ENCODE measurements around the gene RNF180.

The RNF180 gene

DNA sequence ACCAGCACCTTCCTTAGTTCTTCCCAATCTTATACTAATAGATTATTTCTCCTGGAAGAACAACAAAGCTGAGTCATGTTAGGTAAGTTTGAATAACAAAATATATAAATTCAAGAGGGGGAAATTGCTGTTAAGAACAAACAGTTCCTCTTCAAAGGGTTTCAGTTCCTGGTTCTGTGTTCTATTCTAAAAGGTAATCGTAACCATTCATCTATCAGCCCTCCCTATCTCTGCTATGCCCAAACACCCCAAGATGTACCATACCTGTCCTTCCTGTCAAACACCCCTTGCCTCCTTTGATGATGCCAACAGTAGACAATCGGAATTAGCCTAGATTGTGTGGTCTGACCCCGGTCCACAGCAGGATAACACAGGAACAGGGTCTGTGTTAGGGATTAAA, 4.2 kb upstream of the RNF180 start:
- no peaks in the 10 kb centered on the region for H3K27me3 ChIP-seq (ENCODE audit: control insufficient read depth, insufficient read depth, low read length)
- TF ChIP-seq, protein P1, sequence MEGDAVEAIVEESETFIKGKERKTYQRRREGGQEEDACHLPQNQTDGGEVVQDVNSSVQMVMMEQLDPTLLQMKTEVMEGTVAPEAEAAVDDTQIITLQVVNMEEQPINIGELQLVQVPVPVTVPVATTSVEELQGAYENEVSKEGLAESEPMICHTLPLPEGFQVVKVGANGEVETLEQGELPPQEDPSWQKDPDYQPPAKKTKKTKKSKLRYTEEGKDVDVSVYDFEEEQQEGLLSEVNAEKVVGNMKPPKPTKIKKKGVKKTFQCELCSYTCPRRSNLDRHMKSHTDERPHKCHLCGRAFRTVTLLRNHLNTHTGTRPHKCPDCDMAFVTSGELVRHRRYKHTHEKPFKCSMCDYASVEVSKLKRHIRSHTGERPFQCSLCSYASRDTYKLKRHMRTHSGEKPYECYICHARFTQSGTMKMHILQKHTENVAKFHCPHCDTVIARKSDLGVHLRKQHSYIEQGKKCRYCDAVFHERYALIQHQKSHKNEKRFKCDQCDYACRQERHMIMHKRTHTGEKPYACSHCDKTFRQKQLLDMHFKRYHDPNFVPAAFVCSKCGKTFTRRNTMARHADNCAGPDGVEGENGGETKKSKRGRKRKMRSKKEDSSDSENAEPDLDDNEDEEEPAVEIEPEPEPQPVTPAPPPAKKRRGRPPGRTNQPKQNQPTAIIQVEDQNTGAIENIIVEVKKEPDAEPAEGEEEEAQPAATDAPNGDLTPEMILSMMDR (IDR thresholded peaks at IDR 0.05), result no peak
- no peak overlapping the region for H3K4me2 ChIP-seq (ENCODE audit: low read length)
- H3K36me3 ChIP-seq (ENCODE audit: control insufficient read depth, insufficient read depth, low read length), result no peaks in the 10 kb centered on the region
- H3K9ac ChIP-seq, result no peak overlapping the region
- H3K79me2 ChIP-seq, result peaks cover 7% of the 10 kb centered on the region
- H3K9me3 ChIP-seq (ENCODE audit: control insufficient read depth, low read length), result no peaks in the 10 kb centered on the region
- H3K4me1 ChIP-seq, result peaks cover 24% of the 10 kb centered on the region
- peak overlapping the region; percentile 91 for H3K27ac ChIP-seq
- no peak overlapping the region for H3K4me3 ChIP-seq (ENCODE audit: low read depth, low read length)
- H2AFZ ChIP-seq, result peak overlapping the region; percentile 78

DNA sequence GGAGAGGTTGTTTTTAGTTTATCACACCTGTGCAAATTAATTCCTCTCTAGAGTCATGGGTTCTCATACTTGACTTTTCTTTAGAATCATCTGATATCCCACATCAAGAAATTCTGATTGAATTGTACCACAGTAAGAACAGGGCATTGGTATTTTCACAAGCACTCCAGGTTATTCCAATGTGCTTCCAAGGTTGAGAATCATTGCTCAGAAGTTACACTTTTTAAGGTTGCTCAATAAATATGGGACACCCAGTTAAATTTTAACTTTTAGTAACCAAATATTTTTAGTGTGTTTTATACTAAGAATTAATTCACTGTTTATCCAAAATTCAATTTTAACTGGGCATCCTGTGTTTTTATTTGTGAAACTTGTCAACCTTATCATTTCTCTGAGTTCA, 2.5 kb upstream of the RNF180 start:
- peak overlapping the region; percentile 91 for H3K27ac ChIP-seq
- no peaks in the 10 kb centered on the region for H3K27me3 ChIP-seq (ENCODE audit: control insufficient read depth, insufficient read depth, low read length)
- TF ChIP-seq, protein P1 (IDR thresholded peaks at IDR 0.05), result no peak
- H3K36me3 ChIP-seq (ENCODE audit: control insufficient read depth, insufficient read depth, low read length), result no peaks in the 10 kb centered on the region
- no peak overlapping the region for H3K9ac ChIP-seq
- H3K4me3 ChIP-seq (ENCODE audit: low read depth, low read length), result no peak overlapping the region
- peaks cover 12% of the 10 kb centered on the region for H3K79me2 ChIP-seq
- H3K9me3 ChIP-seq (ENCODE audit: control insufficient read depth, low read length), result no peaks in the 10 kb centered on the region
- H3K4me2 ChIP-seq (ENCODE audit: low read length), result no peak overlapping the region
- H3K4me1 ChIP-seq, result peaks cover 24% of the 10 kb centered on the region
- H2AFZ ChIP-seq, result peak overlapping the region; percentile 79

DNA sequence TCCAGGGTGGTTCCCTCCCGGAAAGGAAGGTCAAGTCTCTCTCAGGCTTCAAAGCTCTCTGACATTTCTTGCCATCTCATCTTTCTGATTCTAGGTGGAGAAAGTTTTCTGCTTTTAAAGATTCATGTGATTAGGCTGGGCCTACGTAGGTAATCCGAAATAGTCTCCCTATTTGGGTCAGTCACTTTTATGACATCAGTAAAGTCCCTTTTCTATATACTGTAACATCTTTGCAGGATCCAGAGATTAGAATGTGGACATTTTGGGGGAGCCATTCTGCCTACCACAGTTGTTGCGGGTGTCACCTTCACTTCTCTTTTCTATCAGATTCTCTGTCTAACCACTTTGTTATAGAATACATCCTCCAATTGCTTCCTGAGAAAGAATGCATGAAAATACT, 1.9 kb upstream of the RNF180 start:
- Histone ChIP-seq H3K9ac (no peak overlapping the region), H3K4me3 (ENCODE audit: low read depth, low read length) (no peak overlapping the region), H3K4me2 (ENCODE audit: low read length) (no peak overlapping the region), H3K27ac (peak overlapping the region; percentile 91), H3K79me2 (peaks cover 14% of the 10 kb centered on the region), H2AFZ (peak overlapping the region; percentile 79), H3K9me3 (ENCODE audit: control insufficient read depth, low read length) (no peaks in the 10 kb centered on the region), H3K27me3 (ENCODE audit: control insufficient read depth, insufficient read depth, low read length) (no peaks in the 10 kb centered on the region), H3K4me1 (peaks cover 24% of the 10 kb centered on the region), H3K36me3 (ENCODE audit: control insufficient read depth, insufficient read depth, low read length) (no peaks in the 10 kb centered on the region)
- TF ChIP-seq, protein P1 (IDR thresholded peaks at IDR 0.05), result no peak

DNA sequence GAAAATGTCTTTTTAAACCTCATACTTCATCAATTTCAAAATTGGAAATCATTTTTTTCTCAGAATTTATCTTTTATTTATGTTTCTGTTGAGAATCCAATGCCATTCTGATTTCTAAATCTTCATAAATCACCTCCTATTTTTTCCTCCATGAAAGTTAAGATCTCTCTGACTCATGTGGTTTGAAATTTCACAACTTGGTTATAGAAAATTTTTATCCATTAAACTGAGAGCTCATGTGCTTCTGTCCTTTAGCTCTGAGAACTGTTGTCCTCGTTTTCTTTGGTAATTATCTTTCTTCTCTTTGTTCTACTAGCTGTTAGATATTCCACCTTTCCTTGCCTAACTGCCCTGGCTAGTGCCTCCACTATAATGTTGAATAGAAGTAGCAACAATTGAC, 1.5 kb upstream of the RNF180 start:
- Histone ChIP-seq H3K4me1 (peaks cover 26% of the 10 kb centered on the region), H3K27ac (peak overlapping the region; percentile 91), H3K4me2 (ENCODE audit: low read length) (no peak overlapping the region), H3K36me3 (ENCODE audit: control insufficient read depth, insufficient read depth, low read length) (no peaks in the 10 kb centered on the region), H3K9me3 (ENCODE audit: control insufficient read depth, low read length) (no peaks in the 10 kb centered on the region), H2AFZ (peak overlapping the region; percentile 79), H3K79me2 (peaks cover 18% of the 10 kb centered on the region), H3K4me3 (ENCODE audit: low read depth, low read length) (no peak overlapping the region), H3K27me3 (ENCODE audit: control insufficient read depth, insufficient read depth, low read length) (no peaks in the 10 kb centered on the region), H3K9ac (no peak overlapping the region)
- TF ChIP-seq, protein P1 (IDR thresholded peaks at IDR 0.05), result no peak

DNA sequence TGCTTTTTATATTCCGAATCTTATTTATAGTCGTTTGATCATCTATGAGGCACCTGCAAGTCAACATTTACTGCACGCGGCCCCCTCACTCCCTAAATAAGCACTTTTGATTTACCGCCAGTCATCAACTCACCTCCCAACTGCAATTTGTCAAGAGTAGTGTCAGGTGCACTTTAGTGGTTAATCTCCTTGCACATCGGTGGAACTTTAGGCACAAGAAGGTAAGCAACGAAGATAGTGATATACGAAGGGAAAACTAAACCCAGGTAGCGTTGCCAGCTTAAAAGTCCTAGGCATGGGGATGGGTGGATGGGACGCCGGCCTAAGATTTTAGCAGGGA, 513 bp upstream of the RNF180 start:
- H3K79me2 ChIP-seq, result peaks cover 23% of the 10 kb centered on the region
- H3K4me3 ChIP-seq (ENCODE audit: low read depth, low read length), result peak overlapping the region; percentile 88
- peaks cover 30% of the 10 kb centered on the region for H3K4me1 ChIP-seq
- no peaks in the 10 kb centered on the region for H3K36me3 ChIP-seq (ENCODE audit: control insufficient read depth, insufficient read depth, low read length)
- peak overlapping the region; percentile 79 for H2AFZ ChIP-seq
- H3K27me3 ChIP-seq (ENCODE audit: control insufficient read depth, insufficient read depth, low read length), result no peaks in the 10 kb centered on the region
- TF ChIP-seq, protein P1 (IDR thresholded peaks at IDR 0.05), result no peak
- peak overlapping the region; percentile 88 for H3K4me2 ChIP-seq (ENCODE audit: low read length)
- peak overlapping the region; percentile 86 for H3K9ac ChIP-seq
- peak overlapping the region; percentile 91 for H3K27ac ChIP-seq
- no peaks in the 10 kb centered on the region for H3K9me3 ChIP-seq (ENCODE audit: control insufficient read depth, low read length)

All from parathyroid adenoma (tissue), 2 donors.